ENCODE measurements around the gene LVRN. TPM values are rescaled to one million over a fixed set of nuclear protein-coding genes. Genes with fewer than 3 reads are reported as not detected.

The LVRN gene
- total and polyA plus RNA-seq, 2 donors, result 0.27 to 2.8 TPM

DNA sequence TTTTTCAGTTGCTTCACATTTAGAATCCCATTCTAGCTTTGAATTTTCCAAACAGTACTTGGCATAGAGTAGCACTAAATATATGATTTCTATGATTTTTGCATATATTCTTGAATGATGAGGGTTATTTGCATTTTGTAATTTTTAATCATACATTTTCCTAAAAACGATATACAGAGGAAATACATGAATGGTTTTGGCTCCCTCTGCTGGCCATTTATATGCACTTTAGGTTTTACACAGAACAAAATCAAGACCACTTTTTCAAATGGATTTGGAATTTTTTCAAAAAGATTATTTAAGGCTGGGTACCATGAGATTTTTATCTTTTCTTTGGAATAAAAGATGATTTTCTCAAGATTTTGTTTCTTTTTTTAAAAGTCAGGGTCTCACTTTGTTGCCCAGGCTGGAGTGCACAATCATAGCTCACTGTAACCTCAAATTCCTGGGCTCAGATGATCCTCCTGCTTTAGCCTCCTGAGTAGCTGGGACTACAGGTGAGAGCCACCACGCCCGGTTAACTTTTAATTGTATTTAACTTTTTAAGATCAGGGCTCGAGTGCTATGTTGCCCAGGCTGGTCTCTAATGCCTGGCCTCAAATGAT is 105.9 kb downstream of the LVRN start:
- Histone ChIP-seq H3K4me3 (ENCODE audit: low read depth, low read length) (no peak overlapping the region), H3K36me3 (ENCODE audit: insufficient read depth) (no peaks in the 10 kb centered on the region), H3K27ac (ENCODE audit: low read depth) (no peak overlapping the region), H3K4me1 (ENCODE audit: insufficient read depth) (no peaks in the 10 kb centered on the region)
- 21% methylated on average over 4 of the region's 4 CpGs for WGBS
- DNase-seq (ENCODE audit: extremely low spot score), result peak; percentile 32

DNA sequence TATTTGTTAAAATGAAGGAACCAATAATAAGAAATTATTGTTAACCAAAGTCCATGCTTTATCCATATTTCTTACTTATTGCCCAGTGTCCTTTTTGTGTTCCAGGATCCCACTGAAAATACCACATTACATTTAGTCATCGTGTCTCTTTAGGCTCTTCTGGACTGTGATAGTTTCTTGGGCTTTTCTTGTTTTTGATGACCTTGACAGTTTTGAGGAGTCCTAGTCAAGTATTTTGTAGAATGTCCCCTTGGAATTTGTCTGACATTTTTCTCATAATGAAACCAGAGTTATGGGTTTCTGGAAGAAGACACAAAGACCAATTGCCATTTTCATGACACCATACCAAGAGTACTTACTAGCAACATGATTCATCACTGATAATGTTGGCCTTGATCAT is 108.9 kb downstream of the LVRN start:
- DNase-seq (ENCODE audit: extremely low spot score), result no peak
- Histone ChIP-seq H3K4me3 (ENCODE audit: low read depth, low read length) (no peak overlapping the region), H3K36me3 (ENCODE audit: insufficient read depth) (no peaks in the 10 kb centered on the region), H3K27ac (ENCODE audit: low read depth) (no peak overlapping the region), H3K4me1 (ENCODE audit: insufficient read depth) (no peaks in the 10 kb centered on the region)
- WGBS, result 97% methylated on average over 1 of the region's 1 CpG

GRCh38 chr5:116075191-116075831 is 113.0 kb downstream of the LVRN start:
- Histone ChIP-seq H3K36me3 (ENCODE audit: insufficient read depth) (no peaks in the 10 kb centered on the region), H3K4me3 (ENCODE audit: low read depth, low read length) (no peak overlapping the region), H3K27ac (ENCODE audit: low read depth) (no peak overlapping the region), H3K4me1 (ENCODE audit: insufficient read depth) (no peaks in the 10 kb centered on the region)
- WGBS, result 46% methylated on average over 6 of the region's 6 CpGs
- DNase-seq (ENCODE audit: extremely low spot score), result no peak

DNA sequence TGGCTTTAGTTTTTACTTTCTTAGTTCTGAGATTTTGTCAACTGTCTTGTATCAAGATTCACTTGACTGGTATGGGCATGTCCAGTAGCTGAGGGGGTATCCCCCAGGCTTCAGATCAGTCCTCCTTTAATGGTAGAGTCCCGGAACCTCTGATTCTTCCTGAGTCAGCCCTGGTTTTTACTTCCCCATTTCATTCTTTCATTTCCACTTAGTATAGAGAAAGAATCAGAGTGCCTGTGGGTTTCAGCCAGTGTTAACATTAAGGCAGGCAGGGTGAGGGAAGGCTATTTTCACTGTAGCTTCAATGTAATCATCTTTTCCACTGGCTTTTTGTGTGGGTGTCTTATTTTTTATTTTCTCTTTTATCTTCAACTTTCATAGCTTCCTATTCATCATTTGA is 114.2 kb downstream of the LVRN start:
- H3K27ac ChIP-seq (ENCODE audit: low read depth), result no peak overlapping the region
- no peaks in the 10 kb centered on the region for H3K36me3 ChIP-seq (ENCODE audit: insufficient read depth)
- H3K4me3 ChIP-seq (ENCODE audit: low read depth, low read length), result no peak overlapping the region
- H3K4me1 ChIP-seq (ENCODE audit: insufficient read depth), result no peaks in the 10 kb centered on the region
- 83% methylated on average over 1 of the region's 1 CpG for WGBS
- DNase-seq (ENCODE audit: extremely low spot score), result no peak

Other genes starting within 250 kb of the LVRN start
- 21.1 TPM for gene CDO1, start 145.8 kb upstream of the LVRN start, total RNA-seq
- 18.2 TPM for gene CDO1, start 145.8 kb upstream of the LVRN start, polyA plus RNA-seq
- gene ATG12, start 120.9 kb upstream of the LVRN start, total RNA-seq, result 75.9 TPM
- gene ATG12, start 120.9 kb upstream of the LVRN start, polyA plus RNA-seq, result 31.8 TPM
- 159 TPM for gene AP3S1, start 120.5 kb upstream of the LVRN start, total RNA-seq
- gene AP3S1, start 120.5 kb upstream of the LVRN start, polyA plus RNA-seq, result 78.6 TPM
- gene ARL14EPL, start 70.0 kb downstream of the LVRN start, total RNA-seq, result not detected
- not detected for gene ARL14EPL, start 70.0 kb downstream of the LVRN start, polyA plus RNA-seq
- gene COMMD10, start 122.5 kb downstream of the LVRN start, total RNA-seq, result 74.7 TPM
- 22.5 TPM for gene COMMD10, start 122.5 kb downstream of the LVRN start, polyA plus RNA-seq

Measured in urinary bladder (tissue), 4 donors.